Natural killer cell (primary cell): Measurements from ENCODE around the gene CD180. TPM values are rescaled to one million over a fixed set of nuclear protein-coding genes. Genes with fewer than 3 reads are reported as not detected.
"Not testable (repeated sequence)": the region's sequence is repeated elsewhere in the genome, so short reads cannot be mapped to it uniquely, and the experiment has no call there.

Experiments
- ATAC-seq, 3 donors: fragments of 150-1000 bp in 2 of 3; fragments of 200-7000 bp in 1 of 3; cut with Tn5 transposase; 1 replicate in 1 of 3; 2 replicates in 2 of 3; pipeline ENCODE4 v1.10.0; 2021; ENCODE audit warnings: mild to moderate bottlenecking in 2 of 3, moderate library complexity in 2 of 3
- DNase-seq, 2 donors: peaks; one replicate each; pipeline versions ENCODE4 v3.0.0 to v3.0.0-alpha.2; 2013 to 2021; ENCODE audit warnings: mixed read lengths in 1 of 2
- H3K27ac ChIP-seq: one replicate; pipeline ENCODE4 v1.5.1; 2013; ENCODE audit warnings: mild to moderate bottlenecking, low read length
- H3K27me3 ChIP-seq: one replicate; pipeline ENCODE4 v1.6.1; 2013; ENCODE audit warnings: low read length; ENCODE audit not compliant: control insufficient read depth, insufficient read depth
- H3K36me3 ChIP-seq: one replicate; pipeline ENCODE4 v1.6.1; 2013; ENCODE audit warnings: low read length; ENCODE audit not compliant: control insufficient read depth, insufficient read depth
- H3K4me1 ChIP-seq: one replicate; pipeline ENCODE4 v1.6.1; 2013; ENCODE audit warnings: low read length; ENCODE audit not compliant: control insufficient read depth, insufficient read depth
- H3K4me3 ChIP-seq: one replicate; pipeline ENCODE4 v1.5.1; 2013; ENCODE audit warnings: low read length
- H3K9me3 ChIP-seq: one replicate; pipeline ENCODE4 v1.6.1; 2013; ENCODE audit warnings: low read length; ENCODE audit not compliant: control insufficient read depth, insufficient read depth
- H3K27ac Mint-ChIP-seq, 2 donors: one replicate each; pipeline ENCODE4 v1.8.0; 2022; ENCODE audit warnings: mild to moderate bottlenecking in 2 of 2, mixed read lengths in 2 of 2, moderate library complexity in 1 of 2
- H3K27me3 Mint-ChIP-seq, 2 donors: one replicate each; pipeline ENCODE4 v1.8.0; 2022; ENCODE audit warnings: low read depth in 2 of 2, mixed read lengths in 2 of 2
- H3K36me3 Mint-ChIP-seq: one replicate; pipeline ENCODE4 v1.8.0; 2022; ENCODE audit warnings: mixed read lengths
- H3K4me1 Mint-ChIP-seq, 2 donors: one replicate each; pipeline ENCODE4 v1.8.0; 2022; ENCODE audit warnings: mixed read lengths in 2 of 2
- H3K4me3 Mint-ChIP-seq: one replicate; pipeline ENCODE4 v1.8.0; 2022; ENCODE audit warnings: mild to moderate bottlenecking, moderate library complexity, mixed read lengths
- H3K9me3 Mint-ChIP-seq, 2 donors: one replicate each; pipeline ENCODE4 v1.8.0; 2022; ENCODE audit warnings: mixed read lengths in 2 of 2
- WGBS: methylation state at CpG from one replicate; pipeline ENCODE4 v1.1.7; 2013; ENCODE audit warnings: missing lambda C conversion rate; ENCODE audit not compliant: insufficient coverage; 5-methylcytosine and 5-hydroxymethylcytosine counted together
- intact Hi-C: fragments of 100-400 bp; cut with micrococcal nuclease; formaldehyde crosslinking; loops from one replicate; pipeline ENCODE4 v1.14.2; 2022
- total RNA-seq, 4 donors: library from RNA; stranded (reverse); fragments of 120-200 nt in 1 of 4; gene quantifications; one replicate each; pipeline versions ENCODE4 v1.2.3 to v1.2.4, GENCODE V29; 2013 to 2022
- TF ChIP-seq, protein P1 (sequence below): fragments of 200-600 bp; IDR thresholded peaks from one replicate; pipeline ENCODE4 v1.8.0; 2022; ENCODE audit warnings: antibody characterized with exemption

The CD180 gene
- total RNA-seq, 3 donors from 2014 or later (not counting 1 experiment from before 2014, with no cell fraction given), result 0.34 to 1.2 (median 1.1) TPM

DNA sequence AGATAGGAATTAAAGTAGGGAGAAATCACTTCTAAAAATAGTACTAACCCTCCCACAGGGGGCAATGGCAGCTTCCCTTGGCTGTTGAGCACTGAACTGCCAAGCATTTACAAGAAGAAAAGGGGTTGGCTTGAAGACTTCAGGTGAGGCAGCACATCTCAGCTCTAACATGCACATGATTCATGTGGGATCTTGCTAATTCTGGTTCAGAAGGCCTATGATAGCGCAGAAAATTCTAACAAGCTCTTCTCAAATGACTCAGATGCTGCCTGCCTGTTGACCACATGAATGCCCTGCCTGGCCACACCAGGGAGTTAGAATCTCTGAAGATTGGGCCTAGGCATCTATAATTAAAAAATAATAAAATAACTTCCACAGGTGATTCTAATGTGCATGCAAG lies 22.6 kb downstream of the CD180 start:
- Mint-ChIP-seq H3K27me3 (no peaks in the 10 kb centered on the region), H3K9me3 (peaks cover 0 to 11% of the 10 kb centered on the region in 2 donors), H3K27ac (no peak overlapping the region), H3K36me3 (peaks cover 23% of the 10 kb centered on the region), H3K4me3 (no peak overlapping the region), H3K4me1 (peaks cover 0 to 7% of the 10 kb centered on the region in 2 donors)
- Histone ChIP-seq H3K9me3 (peaks cover 19% of the 10 kb centered on the region), H3K36me3 (no peaks in the 10 kb centered on the region), H3K27ac (no peak overlapping the region), H3K4me3 (no peak overlapping the region), H3K4me1 (no peaks in the 10 kb centered on the region), H3K27me3 (no peaks in the 10 kb centered on the region)
- TF ChIP-seq, protein P1, sequence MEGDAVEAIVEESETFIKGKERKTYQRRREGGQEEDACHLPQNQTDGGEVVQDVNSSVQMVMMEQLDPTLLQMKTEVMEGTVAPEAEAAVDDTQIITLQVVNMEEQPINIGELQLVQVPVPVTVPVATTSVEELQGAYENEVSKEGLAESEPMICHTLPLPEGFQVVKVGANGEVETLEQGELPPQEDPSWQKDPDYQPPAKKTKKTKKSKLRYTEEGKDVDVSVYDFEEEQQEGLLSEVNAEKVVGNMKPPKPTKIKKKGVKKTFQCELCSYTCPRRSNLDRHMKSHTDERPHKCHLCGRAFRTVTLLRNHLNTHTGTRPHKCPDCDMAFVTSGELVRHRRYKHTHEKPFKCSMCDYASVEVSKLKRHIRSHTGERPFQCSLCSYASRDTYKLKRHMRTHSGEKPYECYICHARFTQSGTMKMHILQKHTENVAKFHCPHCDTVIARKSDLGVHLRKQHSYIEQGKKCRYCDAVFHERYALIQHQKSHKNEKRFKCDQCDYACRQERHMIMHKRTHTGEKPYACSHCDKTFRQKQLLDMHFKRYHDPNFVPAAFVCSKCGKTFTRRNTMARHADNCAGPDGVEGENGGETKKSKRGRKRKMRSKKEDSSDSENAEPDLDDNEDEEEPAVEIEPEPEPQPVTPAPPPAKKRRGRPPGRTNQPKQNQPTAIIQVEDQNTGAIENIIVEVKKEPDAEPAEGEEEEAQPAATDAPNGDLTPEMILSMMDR, result no peak
- DNase-seq (no peak), ATAC-seq (no peak)
- intact Hi-C loops, result no loop called here
- WGBS, result 83% methylated on average over 1 of the region's 1 CpG

DNA sequence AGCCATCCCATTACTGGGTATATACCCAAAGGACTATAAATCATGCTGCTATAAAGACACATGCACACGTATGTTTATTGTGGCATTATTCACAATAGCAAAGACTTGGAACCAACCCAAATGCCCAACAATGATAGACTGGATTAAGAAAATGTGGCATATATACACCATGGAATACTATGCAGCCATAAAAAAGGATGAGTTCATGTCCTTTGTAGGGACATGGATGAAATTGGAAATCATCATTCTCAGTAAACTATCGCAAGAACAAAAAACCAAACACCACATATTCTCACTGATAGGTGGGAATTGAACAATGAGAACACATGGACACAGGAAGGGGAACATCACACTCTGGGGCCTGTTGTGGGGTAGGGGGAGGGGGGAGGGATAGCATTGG lies 23.2 kb downstream of the CD180 start:
- H3K27ac ChIP-seq, H3K27me3 Mint-ChIP-seq, ATAC-seq, H3K36me3 ChIP-seq, intact Hi-C loops, H3K27ac Mint-ChIP-seq, H3K4me3 Mint-ChIP-seq, H3K4me3 ChIP-seq, H3K4me1 ChIP-seq, H3K4me1 Mint-ChIP-seq, DNase-seq, H3K27me3 ChIP-seq: not testable (repeated sequence)
- no CpG with 5 or more reads among the region's 2 CpGs for WGBS
- peaks cover 19% of the 10 kb centered on the region for H3K9me3 ChIP-seq
- H3K36me3 Mint-ChIP-seq, result peaks cover 23% of the 10 kb centered on the region
- H3K9me3 Mint-ChIP-seq, result peaks cover 0 to 11% of the 10 kb centered on the region in 2 donors

DNA sequence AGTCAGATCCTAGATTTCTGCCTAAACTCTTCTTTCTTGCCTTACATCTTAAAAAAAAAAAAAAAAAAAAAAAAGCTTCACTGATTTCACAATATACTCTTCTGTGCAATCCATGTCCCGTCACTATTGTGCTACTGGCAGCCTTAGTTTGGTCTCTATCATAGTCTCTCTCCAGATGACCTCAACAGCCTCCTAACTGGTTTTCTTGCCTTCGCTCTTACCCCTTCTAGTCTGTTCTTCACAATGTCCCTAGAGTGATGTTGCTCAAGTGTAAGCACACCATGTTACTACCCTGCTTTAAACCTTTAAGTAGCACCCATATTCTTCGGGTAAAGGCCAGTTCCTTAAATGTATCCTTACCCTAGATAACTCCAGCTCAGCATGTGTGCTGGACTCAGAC lies 25.8 kb downstream of the CD180 start:
- no peak for DNase-seq
- TF ChIP-seq, protein P1, result no peak
- Mint-ChIP-seq H3K4me1 (peaks cover 16 to 22% of the 10 kb centered on the region in 2 donors), H3K27ac (no peak overlapping the region), H3K4me3 (no peak overlapping the region), H3K9me3 (peaks cover 0 to 3% of the 10 kb centered on the region in 2 donors), H3K27me3 (no peaks in the 10 kb centered on the region), H3K36me3 (peaks cover 6% of the 10 kb centered on the region)
- H3K27me3 ChIP-seq, result no peaks in the 10 kb centered on the region
- no peak overlapping the region for H3K4me3 ChIP-seq
- no peak for ATAC-seq
- WGBS, result 92% methylated on average over 3 of the region's 3 CpGs
- no peak overlapping the region for H3K27ac ChIP-seq
- intact Hi-C loops, result no loop called here
- no peaks in the 10 kb centered on the region for H3K36me3 ChIP-seq
- H3K9me3 ChIP-seq, result no peaks in the 10 kb centered on the region
- H3K4me1 ChIP-seq, result peaks cover 17% of the 10 kb centered on the region

- Mint-ChIP-seq H3K4me3 (peak overlapping the region; percentile 36), H3K4me1 (peaks cover 30 to 38% of the 10 kb centered on the region in 2 donors), H3K27me3 (no peaks in the 10 kb centered on the region), H3K9me3 (no peaks in the 10 kb centered on the region), H3K27ac (peak overlapping the region; percentile 92 to 97), H3K36me3 (no peaks in the 10 kb centered on the region)
- peak overlapping the region; percentile 97 for H3K27ac ChIP-seq
- no peaks in the 10 kb centered on the region for H3K9me3 ChIP-seq
- WGBS, result 87% methylated on average over 4 of the region's 4 CpGs
- intact Hi-C loops, result loop anchor here (5.0 to 10.0 kb wide), 3 partner anchors 349 to 1241 kb away; partner anchors contain the start of gene ERBIN
- H3K4me1 ChIP-seq, result peaks cover 36% of the 10 kb centered on the region
- peaks cover 10% of the 10 kb centered on the region for H3K36me3 ChIP-seq
- no peak for ATAC-seq
- no peak overlapping the region for H3K4me3 ChIP-seq
- no peak for DNase-seq
- H3K27me3 ChIP-seq, result no peaks in the 10 kb centered on the region
- TF ChIP-seq, protein P1, result no peak
These were observed 28.5 kb downstream of the CD180 start for GRCh38 chr5:67168069-67168468.
